Subcutaneous abdominal adipose tissue (tissue), 5 donors: ENCODE measurements around the gene MYO9A.

Experiments
- H3K27ac ChIP-seq: one replicate; pipeline ENCODE4 v1.7.0; 2013; ENCODE audit warnings: low read depth, mild to moderate bottlenecking, inconsistent platforms, low read length, moderate library complexity
- H3K27me3 ChIP-seq, 5 donors: one replicate each; pipeline ENCODE4 v1.7.0; 2013; ENCODE audit warnings: low read length in 5 of 5, inconsistent platforms in 1 of 5; ENCODE audit not compliant: control insufficient read depth in 5 of 5, insufficient read depth in 4 of 5
- H3K36me3 ChIP-seq, 5 donors: one replicate each; pipeline ENCODE4 v1.7.0; 2013; ENCODE audit warnings: low read length in 5 of 5; ENCODE audit not compliant: control insufficient read depth in 5 of 5, insufficient read depth in 5 of 5
- H3K4me1 ChIP-seq, 5 donors: one replicate each; pipeline ENCODE4 v1.7.0; 2013; ENCODE audit warnings: low read length in 5 of 5, mild to moderate bottlenecking in 3 of 5, moderate library complexity in 1 of 5; ENCODE audit not compliant: control insufficient read depth in 5 of 5, insufficient read depth in 5 of 5
- H3K4me3 ChIP-seq, 5 donors: one replicate each; pipeline ENCODE4 v1.7.0; 2013; ENCODE audit warnings: low read length in 5 of 5, low read depth in 1 of 5
- H3K9ac ChIP-seq, 5 donors: one replicate each; pipeline ENCODE4 v1.7.0; 2013; ENCODE audit warnings: low read length in 5 of 5, mild to moderate bottlenecking in 4 of 5, moderate library complexity in 3 of 5
- H3K9me3 ChIP-seq, 5 donors: one replicate each; pipeline ENCODE4 v1.7.0; 2013; ENCODE audit warnings: low read length in 5 of 5; ENCODE audit not compliant: control insufficient read depth in 5 of 5
- donor health status: healthy.
- donor health status: healthy.
- donor health status: healthy.
- donor health status: healthy.
- donor health status: healthy.

Gene MYO9A

GRCh38 chr15:71773206-71773859 is 344.6 kb downstream of the MYO9A start:
- Histone ChIP-seq H3K9me3 (no peaks in the 10 kb centered on the region), H3K4me3 (no peak overlapping the region), H3K27me3 (no peaks in the 10 kb centered on the region), H3K36me3 (no peaks in the 10 kb centered on the region), H3K27ac (no peak overlapping the region), H3K9ac (no peak overlapping the region), H3K4me1 (peaks cover 0 to 4% (median 0%) of the 10 kb centered on the region in 5 donors)
